ENCODE results near the gene QKI. TPM values are rescaled to one million over a fixed set of nuclear protein-coding genes. Genes with fewer than 3 reads are reported as not detected.
A peak's percentile ranks its signal among the peaks of the same experiment; 100 is the strongest.
"Not testable (repeated sequence)": the region's sequence is repeated elsewhere in the genome, so short reads cannot be mapped to it uniquely, and the experiment has no call there.

The QKI gene
- total RNA-seq, 1 donor = 111 TPM

DNA sequence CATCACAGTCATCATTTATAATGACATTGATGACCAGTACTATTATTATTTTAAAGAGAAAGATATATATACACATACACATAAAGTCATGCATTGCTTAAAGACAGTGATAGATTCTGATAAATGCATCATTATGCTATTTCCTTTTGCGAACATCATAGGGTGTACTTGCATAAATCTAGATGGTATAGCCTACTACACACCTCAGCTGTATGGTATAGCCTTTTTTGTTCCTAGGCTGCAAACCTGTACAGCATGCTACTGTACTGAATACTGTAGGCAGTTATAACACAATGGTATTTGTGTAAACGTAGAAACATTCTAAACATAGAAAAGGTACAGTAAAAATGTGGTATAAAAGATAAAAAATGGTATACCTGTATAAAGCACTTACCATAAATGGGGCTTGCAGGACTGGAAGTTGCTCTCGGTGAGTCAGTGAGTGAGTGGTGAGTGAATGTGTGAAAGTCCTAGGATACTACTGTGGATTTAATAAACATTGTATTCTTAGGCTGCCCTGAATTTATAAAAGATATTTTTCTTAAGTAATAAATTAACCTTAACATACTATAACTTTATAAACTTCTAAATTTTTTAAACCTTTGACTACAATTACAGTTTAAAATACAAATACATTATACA lies 23.9 kb downstream of the QKI start:
- no peak for DNase-seq (ENCODE audit: low read depth in 2 of 3, low spot score in 2 of 3)

DNA sequence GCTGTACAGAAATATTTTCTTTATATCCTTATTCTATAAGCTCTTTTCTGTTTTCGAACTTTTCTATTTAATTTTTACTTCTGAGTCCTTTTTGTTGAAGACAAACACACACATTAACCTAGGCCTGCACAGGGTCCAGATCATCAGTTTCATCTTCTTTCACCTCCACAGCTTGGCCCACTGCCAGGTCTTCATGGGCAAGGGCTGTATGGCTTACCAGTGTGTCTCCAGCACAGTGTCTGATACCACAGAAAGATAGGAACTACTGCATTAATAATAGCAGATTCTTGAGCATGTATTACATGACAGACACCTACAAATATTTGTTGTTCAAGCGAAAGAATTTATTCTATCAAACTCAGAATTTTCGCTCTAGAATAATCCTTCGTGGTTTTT lies 24.4 kb downstream of the QKI start:
- DNase-seq (ENCODE audit: low read depth in 2 of 3, low spot score in 2 of 3) = peak in 1 of 3 donors; percentile 49

DNA sequence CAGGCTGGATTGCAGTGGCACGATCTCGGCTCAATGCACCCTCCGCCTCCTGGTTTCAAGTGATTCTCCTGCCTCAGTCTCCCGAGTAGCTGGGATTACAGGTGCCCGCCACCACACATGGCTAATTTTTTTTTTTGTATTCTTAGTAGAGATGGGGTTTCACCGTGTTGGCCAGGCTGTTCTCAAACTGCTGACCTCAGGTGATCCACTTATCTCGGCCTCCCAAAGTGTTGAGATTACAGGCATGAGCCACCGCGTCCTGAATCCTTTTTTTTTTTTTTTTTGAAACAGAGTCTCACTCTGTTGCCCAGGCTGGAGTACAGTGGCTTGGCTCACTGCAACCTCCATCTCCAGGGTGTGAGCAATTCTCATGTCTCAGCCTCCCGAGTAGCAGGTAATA lies 24.9 kb downstream of the QKI start:
- DNase-seq (ENCODE audit: low read depth in 2 of 3, low spot score in 2 of 3) = not testable (repeated sequence)

DNA sequence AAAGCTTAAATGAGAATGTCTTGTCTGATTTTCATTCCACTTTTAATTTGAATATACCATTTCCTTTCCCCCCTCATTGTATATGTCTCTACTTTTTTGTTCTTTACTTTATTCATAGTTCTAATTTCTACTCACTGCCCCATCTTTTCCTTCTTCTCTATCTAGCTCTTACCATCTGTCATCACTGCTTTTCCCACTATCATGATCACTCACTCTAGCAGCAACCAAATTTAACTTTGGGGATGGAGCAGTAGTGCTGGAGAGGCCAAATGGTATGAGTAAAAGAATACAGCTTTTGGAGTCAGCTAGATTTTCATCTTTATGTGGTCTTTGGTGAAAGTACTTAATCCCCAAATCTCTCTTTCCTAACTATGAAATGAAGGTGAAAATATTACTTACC lies 25.5 kb downstream of the QKI start:
- DNase-seq (ENCODE audit: low read depth in 2 of 3, low spot score in 2 of 3) = no peak

DNA sequence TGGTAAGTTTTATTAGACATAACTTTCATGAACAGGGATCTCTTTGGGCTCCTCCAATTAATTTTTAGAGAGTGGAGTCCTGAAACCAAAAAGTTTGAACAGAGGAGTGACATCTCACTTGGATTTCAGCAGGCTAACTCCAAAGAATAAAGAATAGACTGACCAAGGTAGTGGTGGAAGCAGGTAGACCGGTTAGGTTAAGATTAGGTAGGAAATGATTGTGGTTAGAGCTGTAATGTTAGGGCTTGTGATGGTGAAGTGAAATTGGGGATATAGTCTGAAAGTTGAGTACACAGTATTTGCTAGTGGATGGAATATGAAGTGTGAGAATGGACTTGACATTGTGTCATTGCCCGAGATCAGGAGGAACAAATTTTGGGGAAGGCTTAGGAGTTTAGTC lies 27.8 kb downstream of the QKI start:
- no peak for DNase-seq (ENCODE audit: low read depth in 2 of 3, low spot score in 2 of 3)

DNA sequence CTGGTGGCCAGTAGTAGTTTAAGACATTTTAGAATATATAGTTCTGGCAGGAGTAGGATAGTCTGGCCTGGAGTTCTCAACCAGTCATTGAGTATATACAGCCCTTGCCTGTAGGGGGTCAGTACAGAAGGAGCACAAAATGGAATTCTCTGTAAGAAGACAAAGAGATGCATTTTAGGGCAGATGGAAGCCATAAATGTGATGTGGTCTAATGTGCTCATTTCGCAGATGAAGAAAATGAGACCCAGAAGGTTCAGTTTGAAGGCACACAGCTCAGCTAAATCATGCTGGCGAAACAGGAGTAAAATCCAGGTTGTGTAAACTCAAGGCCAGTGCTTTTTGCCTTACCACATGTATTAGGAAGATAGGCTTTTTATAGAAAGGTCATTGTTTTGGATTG lies 29.6 kb downstream of the QKI start:
- DNase-seq (ENCODE audit: low read depth in 2 of 3, low spot score in 2 of 3) = no peak

DNA sequence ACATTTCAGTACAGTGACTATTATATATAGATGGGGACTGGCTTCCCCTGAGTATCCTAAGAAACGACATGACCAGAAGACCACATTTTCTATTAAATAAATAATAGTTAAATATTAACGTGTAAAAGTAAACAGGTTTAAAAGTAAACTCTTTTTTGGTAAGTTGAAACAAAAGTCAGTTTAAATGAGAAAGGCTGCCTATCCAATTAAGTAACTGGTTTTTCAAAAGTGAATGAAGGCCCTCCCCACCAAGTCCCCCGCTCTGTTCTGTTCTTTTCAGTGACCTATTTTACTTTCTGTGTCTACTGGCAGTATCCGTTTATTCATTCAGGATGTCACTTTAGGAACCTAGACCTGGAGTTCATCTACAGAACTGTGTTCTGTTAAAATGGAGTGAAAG lies 32.0 kb downstream of the QKI start:
- DNase-seq (ENCODE audit: low read depth in 2 of 3, low spot score in 2 of 3) = no peak

DNA sequence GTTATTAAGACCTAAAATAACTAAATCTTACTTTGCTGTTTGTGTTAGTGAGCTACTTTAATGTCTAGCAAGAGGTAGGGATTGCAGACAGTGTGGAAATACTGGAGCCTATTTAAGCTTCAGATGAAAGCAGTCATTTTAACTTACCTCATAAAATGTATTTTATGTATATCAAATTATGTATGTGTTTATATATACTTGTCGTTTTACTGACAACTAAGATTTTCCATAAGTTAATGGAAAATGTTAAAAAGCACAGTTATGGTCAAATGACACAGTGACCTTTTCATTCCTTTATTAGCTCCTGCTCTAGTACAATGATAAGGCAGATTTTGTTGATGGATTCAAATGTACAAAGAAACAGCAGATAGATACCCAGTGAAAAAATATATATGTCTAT lies 34.6 kb downstream of the QKI start:
- no peak for DNase-seq (ENCODE audit: low read depth in 2 of 3, low spot score in 2 of 3)

DNA sequence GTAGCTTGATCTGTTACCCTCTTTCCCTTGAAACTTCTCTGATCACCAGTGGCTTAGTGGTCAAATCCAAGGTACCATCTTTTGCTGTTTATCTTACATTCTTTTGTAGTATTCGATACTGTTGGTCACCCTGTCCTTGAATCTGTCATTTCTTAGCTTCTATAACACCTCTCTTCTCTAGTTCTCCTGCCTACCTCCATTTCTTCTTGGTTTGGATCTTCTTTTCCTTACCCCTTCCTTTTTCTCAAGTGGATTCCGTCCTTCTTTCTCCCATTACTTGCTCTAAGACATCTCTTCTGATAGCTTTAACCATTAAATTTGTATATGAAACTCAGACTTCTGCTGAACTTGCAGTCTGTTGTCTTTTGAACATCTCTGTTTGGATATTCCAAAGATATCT lies 39.9 kb downstream of the QKI start:
- DNase-seq (ENCODE audit: low read depth in 2 of 3, low spot score in 2 of 3) = no peak

DNA sequence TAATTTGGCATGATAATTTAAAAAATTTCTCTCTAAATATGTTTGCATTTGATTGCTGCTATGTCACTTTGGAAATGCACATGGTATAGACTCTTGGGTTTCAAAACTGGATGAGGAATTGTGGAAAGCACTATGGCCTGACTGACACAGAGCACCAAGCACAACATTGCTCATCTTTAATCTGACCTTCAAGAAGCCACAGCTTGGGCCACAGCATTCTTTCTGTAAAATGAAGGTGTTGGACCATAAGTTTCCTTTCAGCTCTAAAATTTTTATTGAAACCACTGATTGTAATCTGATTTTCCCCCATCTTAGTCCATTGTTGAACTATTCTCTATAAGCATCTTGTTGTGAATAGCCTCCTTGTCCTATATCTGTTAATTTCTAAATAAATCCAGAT lies 41.0 kb downstream of the QKI start:
- no peak for DNase-seq (ENCODE audit: low read depth in 2 of 3, low spot score in 2 of 3)

DNA sequence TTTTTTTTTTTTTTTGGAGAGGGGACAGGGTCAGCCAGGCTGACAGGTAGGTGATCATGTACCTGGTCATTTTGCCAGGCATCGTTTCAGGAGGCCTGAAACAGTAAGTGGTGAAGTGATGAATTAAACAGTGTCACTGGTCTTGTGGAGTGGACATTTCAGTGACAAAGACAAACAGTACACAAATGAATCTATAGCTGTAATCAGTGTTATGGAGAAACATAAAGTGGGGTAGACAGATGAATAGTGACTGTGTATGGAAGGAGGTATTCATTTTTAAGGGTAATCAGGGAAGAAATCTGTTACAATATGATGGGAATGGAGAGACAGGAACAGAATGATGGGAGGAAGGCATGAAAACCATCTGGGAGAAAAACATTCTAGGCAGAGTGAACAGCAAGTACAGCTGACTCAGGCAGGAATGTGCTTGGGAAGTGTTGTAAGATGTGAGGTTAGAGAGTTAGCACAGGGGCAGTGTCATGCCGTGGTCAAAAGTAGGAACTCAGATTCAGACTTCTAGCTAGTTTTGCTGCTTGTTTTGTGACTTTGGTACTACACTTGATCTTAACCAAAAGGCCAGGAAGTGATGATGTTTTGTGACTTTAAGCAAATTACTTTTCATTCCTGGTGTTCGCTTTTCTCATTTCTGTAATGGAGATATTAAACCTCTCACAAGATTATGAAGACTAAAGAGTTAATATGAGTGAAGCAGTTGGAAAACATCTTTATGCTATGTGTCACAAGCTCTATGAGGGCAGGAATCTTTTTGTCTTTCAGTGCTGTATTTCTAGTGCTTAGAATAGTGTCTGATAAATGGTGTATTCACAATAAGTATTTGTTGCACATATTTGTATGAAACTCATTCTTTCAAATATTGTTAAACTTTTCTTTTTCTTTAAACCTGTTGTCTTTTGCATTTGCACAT lies 43.4 kb downstream of the QKI start:
- DNase-seq (ENCODE audit: low read depth in 2 of 3, low spot score in 2 of 3) = peak in 1 of 3 donors; percentile 7

DNA sequence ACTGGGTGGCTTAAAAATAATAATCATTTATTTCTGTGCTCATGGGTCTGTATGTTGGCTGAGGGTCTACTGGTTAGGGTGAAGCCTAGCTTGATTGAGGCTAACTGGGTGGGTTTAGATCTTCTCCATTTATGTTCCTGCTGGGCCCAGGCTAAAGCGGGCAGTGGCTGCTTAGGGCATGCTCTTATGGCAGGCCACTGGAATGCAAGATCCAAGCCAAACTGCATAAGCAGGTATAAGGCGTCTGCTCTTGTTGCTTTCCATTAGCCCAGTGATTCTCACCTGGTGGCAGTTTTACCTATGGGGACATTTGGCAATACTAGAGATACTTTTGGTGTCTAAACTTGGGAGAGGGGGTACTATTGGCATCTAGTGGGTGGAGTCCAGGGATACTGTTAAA lies 44.5 kb downstream of the QKI start:
- DNase-seq (ENCODE audit: low read depth in 2 of 3, low spot score in 2 of 3) = no peak

DNA sequence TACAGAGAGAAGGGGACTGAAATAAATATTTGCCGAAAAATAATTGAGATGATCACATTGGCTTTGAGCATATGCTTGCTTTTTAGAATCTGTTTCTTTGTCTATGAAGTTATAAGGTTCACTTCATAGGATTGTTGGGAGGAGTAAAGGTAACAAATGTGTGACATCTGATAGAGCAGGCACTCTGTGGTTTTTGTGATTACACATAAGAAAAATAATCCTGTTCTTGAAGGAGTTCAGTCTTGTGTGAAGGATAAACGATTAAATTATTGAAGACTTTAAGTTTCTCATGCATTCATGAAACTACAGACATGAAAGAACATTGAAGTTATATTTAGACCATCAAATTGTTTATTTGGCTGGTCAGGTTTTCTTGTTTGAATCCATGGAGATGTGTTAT lies 45.0 kb downstream of the QKI start:
- no peak for DNase-seq (ENCODE audit: low read depth in 2 of 3, low spot score in 2 of 3)

DNA sequence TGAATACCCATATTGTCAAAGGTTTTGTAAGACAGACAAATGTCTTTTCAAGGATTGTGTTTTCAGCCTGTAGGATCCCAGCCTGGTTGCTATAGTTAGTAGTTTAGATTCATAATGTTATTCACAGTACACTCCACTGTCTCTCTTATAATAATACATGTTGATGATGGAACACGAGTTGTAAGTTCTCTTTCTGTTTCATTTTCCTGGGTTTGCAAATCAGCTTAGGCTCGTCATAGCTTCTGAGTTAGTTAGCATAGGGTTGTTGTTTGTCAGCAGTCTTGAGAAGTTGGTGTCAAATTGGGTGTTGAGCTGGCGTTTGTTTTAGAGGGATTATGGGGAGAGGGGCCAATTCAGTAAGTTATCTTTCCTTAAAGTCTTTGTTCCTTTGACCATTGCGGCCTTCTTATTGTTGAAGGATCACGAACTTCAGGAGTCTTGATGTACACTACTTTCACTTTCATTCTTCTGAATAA lies 45.8 kb downstream of the QKI start:
- peak; percentile 14 to 52 (median 30) for DNase-seq (ENCODE audit: low read depth in 2 of 3, low spot score in 2 of 3)

DNA sequence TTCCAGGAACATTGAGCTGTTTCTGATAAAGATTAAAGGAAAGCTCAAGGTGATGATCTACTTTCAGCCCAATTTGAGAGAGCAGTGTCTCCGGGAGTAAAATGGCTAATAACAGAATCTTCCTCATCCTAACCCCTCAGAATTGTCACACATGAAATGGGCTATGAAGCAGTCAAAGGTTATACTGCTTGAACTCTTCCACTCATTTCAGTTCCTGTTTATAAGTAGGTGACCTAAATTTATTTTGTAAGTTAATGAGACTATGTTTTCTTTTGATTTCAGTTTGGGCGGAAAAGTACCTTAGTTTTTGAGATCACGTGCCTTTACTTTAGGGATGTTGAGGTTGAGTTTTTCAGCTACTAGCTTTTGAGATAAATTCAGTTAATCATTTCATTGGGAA lies 47.2 kb downstream of the QKI start:
- DNase-seq (ENCODE audit: low read depth in 2 of 3, low spot score in 2 of 3) = no peak

DNA sequence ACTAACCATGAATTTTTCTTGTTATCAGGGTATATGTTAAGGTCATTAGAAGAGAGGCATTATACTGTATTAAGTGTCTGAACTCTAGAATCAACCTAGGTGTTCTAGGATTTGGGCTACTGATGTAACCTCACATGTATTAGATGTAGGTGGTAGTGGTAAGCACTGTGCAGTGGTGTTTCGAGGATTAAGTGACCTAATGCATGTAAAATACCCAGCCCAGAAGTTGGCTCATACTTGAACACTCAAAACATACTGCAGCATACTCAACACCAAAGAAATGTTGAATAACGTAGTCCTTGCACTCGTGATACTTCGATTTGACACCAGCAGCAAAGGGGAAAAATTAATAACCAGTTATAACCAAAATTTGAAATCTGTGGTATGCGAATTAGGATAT lies 48.7 kb downstream of the QKI start:
- DNase-seq (ENCODE audit: low read depth in 2 of 3, low spot score in 2 of 3) = no peak

DNA sequence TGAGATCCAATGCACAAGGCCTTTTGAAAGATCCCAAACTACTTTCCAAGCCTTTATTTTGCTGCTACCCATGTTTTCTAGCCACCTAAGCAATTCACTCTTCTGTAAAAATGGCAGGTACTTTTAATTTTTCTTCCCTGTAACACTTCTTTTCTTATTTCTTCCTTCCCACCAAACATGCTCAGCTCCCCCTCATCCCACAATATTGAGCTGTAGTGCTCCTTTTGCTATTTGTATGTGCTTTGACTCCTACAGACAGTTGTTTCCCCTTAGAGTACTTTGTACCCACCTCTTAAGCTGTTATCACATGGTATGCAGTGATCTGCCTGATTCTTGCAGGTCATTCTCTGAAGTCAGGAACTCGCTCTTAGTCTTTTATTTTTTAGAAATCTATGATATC lies 49.3 kb downstream of the QKI start:
- DNase-seq (ENCODE audit: low read depth in 2 of 3, low spot score in 2 of 3) = no peak

DNA sequence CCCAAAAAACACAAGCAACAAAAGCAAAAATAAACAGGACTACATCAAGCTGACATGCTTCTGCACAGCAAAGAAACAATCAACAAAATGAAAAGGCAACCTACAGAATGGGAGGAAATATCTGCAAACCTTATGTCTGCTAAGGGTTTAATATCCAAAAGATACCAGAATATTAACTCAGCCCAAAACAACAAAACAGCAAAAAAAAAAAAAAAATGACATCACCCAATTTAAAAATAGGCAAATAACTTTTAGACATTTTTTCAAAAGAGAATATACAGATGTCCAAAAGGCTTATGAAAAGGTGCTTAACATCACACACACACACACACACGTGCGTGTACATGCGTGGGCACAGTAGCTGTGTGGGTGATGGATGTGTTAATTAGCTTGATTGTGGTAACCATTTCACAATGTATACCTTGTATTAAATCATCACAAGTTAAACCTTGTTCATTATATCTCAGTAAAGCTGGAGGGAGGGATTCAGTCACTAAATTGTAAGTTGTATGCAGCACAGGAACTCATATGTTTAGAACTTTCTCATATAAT lies 52.4 kb downstream of the QKI start:
- no peak for DNase-seq (ENCODE audit: low read depth in 2 of 3, low spot score in 2 of 3)

DNA sequence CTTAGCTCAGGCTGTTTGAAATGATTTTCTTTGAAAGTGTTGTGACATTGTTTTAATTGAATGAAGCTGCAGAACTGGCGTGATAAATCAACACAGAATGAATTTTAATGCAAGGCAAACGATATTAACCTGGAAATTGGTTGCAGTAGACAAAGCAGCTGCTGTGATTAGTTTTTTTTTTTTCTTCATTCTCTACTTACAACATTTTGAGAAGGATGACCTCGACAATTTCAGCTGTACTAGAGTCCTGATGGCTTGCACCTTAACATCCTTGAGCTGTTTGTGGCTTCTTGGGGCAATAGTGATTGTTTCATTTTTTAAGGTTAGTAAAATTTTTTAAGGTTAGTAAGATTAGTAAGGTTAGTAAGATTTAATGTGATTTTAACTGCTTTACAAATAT lies 54.2 kb downstream of the QKI start:
- DNase-seq (ENCODE audit: low read depth in 2 of 3, low spot score in 2 of 3) = no peak

DNA sequence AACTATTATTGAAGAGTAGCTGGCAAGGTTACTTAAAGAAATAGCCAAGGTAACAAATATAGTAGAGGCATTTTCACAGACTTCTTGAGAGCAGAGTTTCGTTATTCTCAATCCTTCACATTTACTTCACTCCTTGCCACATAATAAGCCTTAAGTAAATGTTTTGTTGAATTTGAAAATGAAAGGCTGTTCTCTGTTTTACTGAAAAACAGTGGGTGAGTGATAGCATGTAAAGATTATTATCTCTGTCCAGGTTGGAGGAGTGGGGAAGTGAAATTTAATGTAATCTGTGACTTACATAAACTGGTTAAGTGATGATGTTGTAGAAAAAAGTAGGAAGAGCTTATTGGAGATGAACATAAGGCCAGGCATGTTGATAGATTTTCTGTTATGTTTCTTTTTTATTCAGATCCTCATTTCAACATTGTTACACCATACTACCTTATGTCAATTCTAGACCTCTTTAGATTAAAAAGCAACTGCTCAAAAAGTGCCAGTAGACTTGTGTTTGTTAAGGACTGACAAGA lies 55.0 kb downstream of the QKI start:
- no peak for DNase-seq (ENCODE audit: low read depth in 2 of 3, low spot score in 2 of 3)

DNA sequence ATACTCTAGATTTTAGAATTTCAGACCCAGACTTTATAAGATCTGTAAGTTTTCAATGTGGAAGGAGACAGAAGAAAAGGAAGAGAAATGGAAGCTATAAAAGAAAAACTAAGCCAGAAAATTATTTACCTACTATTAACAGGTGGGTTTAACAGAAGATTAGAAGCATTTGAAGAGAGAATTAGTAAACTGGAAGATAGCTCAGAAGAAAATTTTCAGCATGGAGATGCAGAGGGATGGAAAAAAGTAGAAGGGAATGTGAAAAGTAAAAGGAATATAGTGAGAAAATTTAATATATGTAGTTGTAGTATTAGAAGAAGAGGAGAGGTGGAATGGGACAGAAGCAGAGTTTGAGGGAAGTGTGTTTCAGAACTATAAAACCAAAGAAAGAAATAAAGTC lies 56.1 kb downstream of the QKI start:
- DNase-seq (ENCODE audit: low read depth in 2 of 3, low spot score in 2 of 3) = no peak

DNA sequence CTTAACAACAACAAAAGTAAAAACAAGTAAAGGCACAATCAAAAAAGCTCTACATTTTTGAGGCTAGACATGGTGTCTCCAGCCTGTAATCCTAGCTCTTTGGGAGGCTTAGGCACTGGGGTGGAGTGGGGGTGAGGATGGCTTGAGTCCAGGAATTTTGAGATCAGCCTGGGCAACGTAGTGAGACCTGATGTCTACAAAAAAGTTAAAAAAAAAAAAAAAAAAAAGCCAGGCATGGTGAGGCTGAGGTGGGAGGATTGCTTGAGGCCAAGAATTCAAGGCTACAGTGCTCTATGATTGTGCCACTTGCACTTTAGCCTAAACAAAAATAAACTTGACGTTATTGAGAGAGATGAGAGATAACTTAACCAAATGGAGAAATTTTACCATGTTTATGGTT lies 60.1 kb downstream of the QKI start:
- no peak for DNase-seq (ENCODE audit: low read depth in 2 of 3, low spot score in 2 of 3)
